AG04449 (cell line): ENCODE results near the gene TRIP4.

Experiments
- CTCF ChIA-PET: fragments of 350-600 bp; formaldehyde crosslinking; extraction: SDS; loops from one replicate; lab custom pipeline; 2021; ENCODE audit warnings: antibody characterized with exemption; lab: Yijun Ruan, JAX
- POLR2A ChIA-PET: fragments of 400-600, 350-600 bp; formaldehyde crosslinking; extraction: SDS; loops from one replicate; lab custom pipeline; 2020; ENCODE audit warnings: antibody characterized with exemption, inconsistent platforms; lab: Yijun Ruan, JAX
- DNase-seq: peaks from one replicate; pipeline ENCODE4 v3.0.0-alpha.2; 2010; ENCODE audit warnings: low read depth, low spot score
- H3K4me3 ChIP-seq: 2 replicates; pipeline ENCODE4 v1.5.1; 2011; ENCODE audit warnings: low read depth, mild to moderate bottlenecking, control low read depth, low read length
- TF ChIP-seq, protein P1 (sequence below): IDR thresholded peaks from one replicate; pipeline ENCODE4 v1.5.1; 2011; ENCODE audit warnings: mild to moderate bottlenecking, moderate library complexity, low read length, control low read depth, inconsistent platforms; ENCODE audit not compliant: insufficient read depth; ENCODE audit errors: missing control alignments

TRIP4 gene

DNA sequence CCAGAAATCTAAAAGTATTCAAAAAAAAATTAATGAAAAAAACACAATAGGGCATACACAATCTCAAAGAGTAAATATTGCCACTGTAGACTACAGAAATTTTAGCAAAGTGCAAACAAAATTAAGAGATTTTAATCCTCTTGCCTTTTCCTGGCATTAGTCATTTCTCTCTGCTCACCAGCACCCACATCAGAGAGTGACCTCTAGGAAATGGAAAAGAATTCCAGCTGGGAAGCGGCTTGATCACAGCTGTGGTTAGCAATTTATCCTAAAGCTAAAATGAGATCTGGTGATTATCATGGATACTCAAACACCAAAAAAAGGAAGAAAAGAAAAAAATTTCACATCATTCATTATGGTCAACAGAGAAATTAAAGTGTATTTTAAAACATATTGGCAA is 39.2 kb upstream of the TRIP4 start:
- POLR2A ChIA-PET, result no interaction called here
- no peak for DNase-seq
- H3K4me3 ChIP-seq, result no peak overlapping the region
- CTCF ChIA-PET, result no interaction called here
- TF ChIP-seq, protein P1, sequence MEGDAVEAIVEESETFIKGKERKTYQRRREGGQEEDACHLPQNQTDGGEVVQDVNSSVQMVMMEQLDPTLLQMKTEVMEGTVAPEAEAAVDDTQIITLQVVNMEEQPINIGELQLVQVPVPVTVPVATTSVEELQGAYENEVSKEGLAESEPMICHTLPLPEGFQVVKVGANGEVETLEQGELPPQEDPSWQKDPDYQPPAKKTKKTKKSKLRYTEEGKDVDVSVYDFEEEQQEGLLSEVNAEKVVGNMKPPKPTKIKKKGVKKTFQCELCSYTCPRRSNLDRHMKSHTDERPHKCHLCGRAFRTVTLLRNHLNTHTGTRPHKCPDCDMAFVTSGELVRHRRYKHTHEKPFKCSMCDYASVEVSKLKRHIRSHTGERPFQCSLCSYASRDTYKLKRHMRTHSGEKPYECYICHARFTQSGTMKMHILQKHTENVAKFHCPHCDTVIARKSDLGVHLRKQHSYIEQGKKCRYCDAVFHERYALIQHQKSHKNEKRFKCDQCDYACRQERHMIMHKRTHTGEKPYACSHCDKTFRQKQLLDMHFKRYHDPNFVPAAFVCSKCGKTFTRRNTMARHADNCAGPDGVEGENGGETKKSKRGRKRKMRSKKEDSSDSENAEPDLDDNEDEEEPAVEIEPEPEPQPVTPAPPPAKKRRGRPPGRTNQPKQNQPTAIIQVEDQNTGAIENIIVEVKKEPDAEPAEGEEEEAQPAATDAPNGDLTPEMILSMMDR, result no peak

DNA sequence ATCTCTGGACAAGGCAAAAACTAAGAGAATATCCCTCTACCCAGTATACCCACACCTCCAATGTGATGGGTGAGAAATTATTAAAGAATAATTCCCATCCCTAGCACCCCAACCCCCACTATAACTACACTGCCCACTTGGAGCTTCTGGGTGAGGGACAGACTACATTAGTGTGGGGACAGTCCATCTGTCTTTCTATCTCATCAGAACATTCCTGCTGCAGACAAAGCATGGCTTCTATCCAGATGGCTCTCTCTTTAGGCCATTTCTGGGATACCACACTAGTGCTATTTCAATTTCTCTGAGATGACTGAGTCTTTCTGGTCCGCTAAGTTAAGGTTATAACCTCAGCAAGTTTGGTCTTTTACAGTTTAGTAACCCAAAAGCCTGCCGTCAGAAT is 38.3 kb upstream of the TRIP4 start:
- ChIA-PET CTCF (interaction anchor here (0.9 to 1.7 kb wide), 2 partner anchors 9 to 196 kb away, joined by 3 to 5 read pairs; no protein-coding TSS in a partner anchor), POLR2A (no interaction called here)
- DNase-seq, result no peak
- H3K4me3 ChIP-seq, result no peak overlapping the region
- TF ChIP-seq, protein P1, result no peak

DNA sequence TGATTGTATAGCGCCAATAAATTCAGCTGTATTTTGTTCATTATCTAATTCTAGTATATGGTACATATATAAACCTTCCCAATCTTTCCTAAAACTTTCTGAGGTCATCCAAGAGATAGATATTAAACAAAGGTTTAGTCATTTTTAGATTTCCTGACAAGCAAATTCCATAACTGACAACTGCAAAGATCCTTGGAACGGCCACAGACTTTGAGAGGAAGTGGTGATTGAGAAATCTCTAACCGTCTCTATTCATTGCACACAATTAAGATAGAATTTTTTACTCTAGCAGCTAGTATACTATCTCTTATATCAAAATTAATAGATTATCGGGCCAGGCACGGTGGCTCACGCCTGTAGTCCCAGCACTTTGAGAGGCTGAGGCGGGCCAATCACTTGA is 36.4 kb upstream of the TRIP4 start:
- no peak for DNase-seq
- CTCF ChIA-PET, result interaction anchor here (1.1 to 1.2 kb wide), 2 partner anchors 9 to 188 kb away, joined by 3 read pairs; partner anchors contain the start of gene PPIB
- POLR2A ChIA-PET, result no interaction called here
- H3K4me3 ChIP-seq, result no peak overlapping the region
- TF ChIP-seq, protein P1, result no peak

DNA sequence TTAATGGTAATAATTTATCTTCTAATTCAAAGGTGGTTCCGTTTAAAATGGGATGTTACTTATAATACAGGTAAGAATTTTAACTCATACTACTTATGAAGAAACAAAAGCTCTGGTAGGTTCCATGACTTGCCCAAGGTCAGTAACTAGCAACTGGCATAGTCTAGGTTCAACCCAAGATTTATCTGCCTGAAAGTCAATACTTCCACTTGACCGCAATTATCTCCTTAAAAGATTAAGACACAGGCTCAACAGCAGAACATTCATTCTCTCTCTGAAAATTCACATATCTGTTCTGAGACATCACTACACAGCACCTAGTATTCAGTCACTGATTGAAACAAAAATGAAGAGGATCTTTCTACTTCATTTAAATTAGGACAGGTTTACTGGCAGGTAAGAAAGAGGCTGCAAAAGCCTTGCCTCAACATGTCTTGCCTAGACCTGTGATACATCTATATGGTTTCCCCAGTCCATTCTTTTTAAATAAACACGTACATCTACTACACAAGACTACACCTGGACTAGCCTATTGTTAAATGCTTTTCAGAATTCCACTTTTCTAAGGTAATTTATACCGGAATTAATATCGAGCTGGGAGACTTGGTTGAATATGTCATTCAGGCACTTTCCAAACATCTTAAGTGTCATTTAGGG is 32.8 kb upstream of the TRIP4 start:
- POLR2A ChIA-PET, result no interaction called here
- DNase-seq, result no peak
- H3K4me3 ChIP-seq, result peak overlapping the region; percentile 95
- CTCF ChIA-PET, result interaction anchor here (1.0 kb wide), 1 partner anchor 144 kb away, joined by 4 read pairs; no protein-coding TSS in a partner anchor
- TF ChIP-seq, protein P1, result no peak

DNA sequence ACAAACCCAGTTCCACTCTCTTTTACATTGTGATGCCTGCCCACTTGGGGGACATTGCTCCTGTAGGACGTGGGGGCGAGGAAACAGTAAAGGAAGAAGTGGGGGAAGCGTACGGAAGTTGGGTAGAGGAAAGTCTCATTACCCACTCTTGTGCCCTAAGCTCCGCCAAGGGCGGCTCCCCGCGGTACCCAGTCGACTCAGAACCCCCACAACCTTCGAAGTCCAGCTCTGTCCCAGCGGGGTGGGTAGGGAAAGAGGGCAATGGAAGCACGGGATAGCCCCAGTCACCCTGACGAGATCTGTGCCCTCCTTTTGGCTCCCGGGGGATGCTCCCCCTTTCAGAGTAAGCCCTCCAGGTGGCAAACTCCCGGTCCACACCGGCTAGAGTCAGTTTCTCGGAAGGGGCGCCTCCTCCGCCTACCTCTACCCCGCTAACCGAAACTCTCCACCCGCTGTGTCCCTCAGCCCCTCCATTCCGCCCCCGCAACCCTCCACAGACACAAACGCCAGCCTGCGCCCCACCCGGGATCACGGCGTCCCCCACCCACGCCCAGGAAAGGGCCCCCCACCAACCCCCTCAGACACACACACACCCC is 32.2 kb upstream of the TRIP4 start:
- POLR2A ChIA-PET, result no interaction called here
- CTCF ChIA-PET, result interaction anchor here (0.6 to 1.4 kb wide), 13 partner anchors 8 to 201 kb away, joined by 3 to 11 read pairs (median 5); partner anchors contain the start of gene TRIP4
- no peak for DNase-seq
- TF ChIP-seq, protein P1, result no peak
- H3K4me3 ChIP-seq, result peak overlapping the region; percentile 95
